ENCODE results near the gene APLF.
"Not testable (repeated sequence)": the region's sequence is repeated elsewhere in the genome, so short reads cannot be mapped to it uniquely, and the experiment has no call there.

APLF gene

GRCh38 chr2:68519236-68519635, 51.9 kb downstream of the APLF start:
- no peak for TF ChIP-seq CTCF (IDR thresholded peaks at IDR 0.05; ENCODE audit: low read depth, low read length, missing control alignments)
- H3K4me3 ChIP-seq (ENCODE audit: low read depth, low read length): no peak overlapping the region
- DNase-seq (ENCODE audit: low read depth): no peak

GRCh38 chr2:68521037-68521436, 53.7 kb downstream of the APLF start:
- no peak for TF ChIP-seq CTCF (IDR thresholded peaks at IDR 0.05; ENCODE audit: low read depth, low read length, missing control alignments)

GRCh38 chr2:68526943-68527342, 59.6 kb downstream of the APLF start:
- not testable (repeated sequence) for DNase-seq (ENCODE audit: low read depth); H3K4me3 ChIP-seq (ENCODE audit: low read depth, low read length)

More at GRCh38 chr2:68521037-68521436, 53.7 kb downstream of the APLF start:
- DNase-seq (ENCODE audit: low read depth): no peak
- H3K4me3 ChIP-seq (ENCODE audit: low read depth, low read length): no peak overlapping the region

- H3K4me3 ChIP-seq (ENCODE audit: low read depth, low read length); DNase-seq (ENCODE audit: low read depth): not testable (repeated sequence)
Observed at GRCh38 chr2:68527343-68528081, 60.1 kb downstream of the APLF start.

- H3K4me3 ChIP-seq (ENCODE audit: low read depth, low read length); DNase-seq (ENCODE audit: low read depth): not testable (repeated sequence)
Observed at GRCh38 chr2:68529156-68529555, 61.8 kb downstream of the APLF start.

- DNase-seq (ENCODE audit: low read depth): not testable (repeated sequence)
Observed at GRCh38 chr2:68529651-68530050, 62.3 kb downstream of the APLF start.

GRCh38 chr2:68536000-68536399, 68.6 kb downstream of the APLF start:
- DNase-seq (ENCODE audit: low read depth): no peak
- H3K4me3 ChIP-seq (ENCODE audit: low read depth, low read length): no peak overlapping the region
- no peak for TF ChIP-seq CTCF (IDR thresholded peaks at IDR 0.05; ENCODE audit: low read depth, low read length, missing control alignments)

More at GRCh38 chr2:68529651-68530050, 62.3 kb downstream of the APLF start:
- not testable (repeated sequence) for H3K4me3 ChIP-seq (ENCODE audit: low read depth, low read length)

- TF ChIP-seq CTCF (IDR thresholded peaks at IDR 0.05; ENCODE audit: low read depth, low read length, missing control alignments): no peak
- no peak overlapping the region for H3K4me3 ChIP-seq (ENCODE audit: low read depth, low read length)
- DNase-seq (ENCODE audit: low read depth): no peak
Observed at GRCh38 chr2:68537011-68537410, 69.6 kb downstream of the APLF start.

GRCh38 chr2:68537809-68538208, 70.4 kb downstream of the APLF start:
- H3K4me3 ChIP-seq (ENCODE audit: low read depth, low read length): no peak overlapping the region
- no peak for TF ChIP-seq CTCF (IDR thresholded peaks at IDR 0.05; ENCODE audit: low read depth, low read length, missing control alignments)
- DNase-seq (ENCODE audit: low read depth): no peak
